ENCODE measurements around the gene DHRS4. TPM values are rescaled to one million over a fixed set of nuclear protein-coding genes. Genes with fewer than 3 reads are reported as not detected.

DHRS4 gene
- total and polyA plus RNA-seq, 2 of the 13 experiments (the other 11 are each of a cell fraction or from before 2014, with no cell fraction given), result 23.9 to 45.1 TPM

GRCh38 chr14:23910101-23910875 lies 43.3 kb upstream of the DHRS4 start:
- peaks cover 0 to 2% of the 10 kb centered on the region in 2 experiments; a peak in 1 of 5 replicates for H3K27me3 ChIP-seq (ENCODE audit: control insufficient read depth in 1 of 2, insufficient read depth in 2 of 2, low read length in 2 of 2)
- ChIA-PET POLR2A (interaction anchor here (0.7 to 1.9 kb wide), 18 partner anchors 26 to 326 kb away, joined by 3 to 19 read pairs (median 6); partner anchors contain the start of gene DHRS2), CTCF (ENCODE audit: low intra/inter-chr PET ratio, low total read pairs) (interaction anchor here (1.1 to 5.1 kb wide), 7 partner anchors 19 to 343 kb away, joined by 4 to 72 read pairs (median 5); partner anchors contain the start of gene AP1G2)
- H3K27ac ChIP-seq (ENCODE audit: extremely low read length, insufficient read depth, low read length), result no peak overlapping the region
- no peaks in the 10 kb centered on the region for H3K9me3 ChIP-seq (ENCODE audit: low read length)
- in situ Hi-C loops (cut with HindIII; ENCODE audit: extremely low pct_ligation_motif_present, low pct_unique_long_range_greater_than_20kb), result loop anchor here (5.0 kb wide), 3 partner anchors 183 to 323 kb away; no protein-coding TSS in a partner anchor
- ATAC-seq (peak; percentile 96), DNase-seq (ENCODE audit: low spot score) (peak; percentile 81), FAIRE-seq (peak; percentile 74)
- no peaks in the 10 kb centered on the region for H3K36me3 ChIP-seq (replicated peaks in 1 of 2; ENCODE audit: control insufficient read depth in 1 of 2, insufficient read depth in 2 of 2, low read length in 2 of 2)
- H3K4me2 ChIP-seq (ENCODE audit: low read depth, low read length), result no peak overlapping the region
- no peak overlapping the region for H3K9ac ChIP-seq (ENCODE audit: insufficient read depth, low read depth, low read length)
- no TSS peak for BruUV-seq (replicated peaks)
- 23% methylated on average over 7 of the region's 7 CpGs for WGBS (ENCODE audit: low lambda C conversion rate)
- H3K4me1 ChIP-seq (ENCODE audit: insufficient read depth, low read length), result no peaks in the 10 kb centered on the region
- intact Hi-C loops (cut with micrococcal nuclease; ENCODE audit: unreplicated experiment), result loop anchor here (1.0 to 5.0 kb wide), 5 partner anchors 141 to 343 kb away; partner anchors contain the start of gene AP1G2
- H3K79me2 ChIP-seq (ENCODE audit: insufficient read depth, low read length), result no peaks in the 10 kb centered on the region
- no peak overlapping the region for H2AFZ ChIP-seq (ENCODE audit: low read length)
- H4K20me1 ChIP-seq (ENCODE audit: insufficient read depth, low read length), result no peaks in the 10 kb centered on the region
- no peak overlapping the region for H3K4me3 ChIP-seq (replicated peaks in 1 of 3; ENCODE audit: insufficient read depth in 1 of 3, low read depth in 2 of 3, low read length in 3 of 3)
- TF ChIP-seq ATF2 (CRISPR knock-in tag; IDR thresholded peaks at IDR 0.05) (0 out of 2 replicates have a peak, but pooled peaks have one; percentile 7), GABPB1 (CRISPR knock-in tag; IDR thresholded peaks at IDR 0.05) (0 out of 2 replicates have a peak, but pooled peaks have one; percentile 20), MIER2 (CRISPR knock-in tag; IDR thresholded peaks at IDR 0.05) (peak; percentile 46; the same call in 1 of the 2 replicates), GATAD2A (CRISPR knock-in tag; IDR thresholded peaks at IDR 0.05) (0 out of 2 replicates have a peak, but pooled peaks have one; percentile 38), ZNF883 (CRISPR knock-in tag; IDR thresholded peaks at IDR 0.05; ENCODE audit: not compliant biosample characterization) (peak; percentile 81), HIVEP1 (CRISPR knock-in tag; IDR thresholded peaks at IDR 0.05) (0 out of 2 replicates have a peak, but pooled peaks have one; percentile 12), KMT2B (CRISPR knock-in tag; IDR thresholded peaks at IDR 0.05) (peak; percentile 45; the same call in 1 of the 2 replicates), SMAD1 (CRISPR knock-in tag; IDR thresholded peaks at IDR 0.05; ENCODE audit: borderline replicate concordance, low read depth) (peak; percentile 73; the same call in 1 of the 2 replicates), REPIN1 (CRISPR knock-in tag; IDR thresholded peaks at IDR 0.05; ENCODE audit: borderline replicate concordance, low read depth) (peak; percentile 37; the same call in 1 of the 2 replicates), HNRNPLL (IDR thresholded peaks at IDR 0.05; ENCODE audit: low read depth, low read length, poor library complexity, severe bottlenecking) (no peak), ZNF572 (CRISPR knock-in tag; IDR thresholded peaks at IDR 0.05) (peak; percentile 63; the same call in 1 of the 2 replicates), MIER3 (CRISPR knock-in tag; IDR thresholded peaks at IDR 0.05; ENCODE audit: borderline replicate concordance) (0 out of 2 replicates have a peak, but pooled peaks have one; percentile 58), MTA3 (CRISPR knock-in tag; IDR thresholded peaks at IDR 0.05) (0 out of 2 replicates have a peak, but pooled peaks have one; percentile 5), FOXA3 (CRISPR knock-in tag; IDR thresholded peaks at IDR 0.05) (0 out of 2 replicates have a peak, but pooled peaks have one; percentile 17), ZFP90 (CRISPR knock-in tag; IDR thresholded peaks at IDR 0.05; ENCODE audit: borderline replicate concordance) (0 out of 2 replicates have a peak, but pooled peaks have one; percentile 33), KDM4B (CRISPR knock-in tag; IDR thresholded peaks at IDR 0.05) (peak; percentile 86), AHR (CRISPR knock-in tag; IDR thresholded peaks at IDR 0.05) (peak; percentile 65; the same call in 1 of the 2 replicates), SP4 (CRISPR knock-in tag; IDR thresholded peaks at IDR 0.05) (peak; percentile 67; the same call in 1 of the 2 replicates), IRF1 (CRISPR knock-in tag; IDR thresholded peaks at IDR 0.05; ENCODE audit: low read depth) (peak; percentile 65; the same call in 1 of the 2 replicates), ZNF619 (CRISPR knock-in tag; IDR thresholded peaks at IDR 0.05) (peak; percentile 85; the same call in 1 of the 2 replicates), CREB3 (CRISPR knock-in tag; IDR thresholded peaks at IDR 0.05) (no peak)
